ENCODE data around the gene PRC1. TPM values are rescaled to one million over a fixed set of nuclear protein-coding genes. Genes with fewer than 3 reads are reported as not detected.

The PRC1 gene
- polyA plus RNA-seq, 1 donor (not counting 4 experiments of a cell fraction or from before 2014, with no cell fraction given): 105 TPM

- peak overlapping the region; percentile 83 to 96 (median 92) for H3K4me3 ChIP-seq (ENCODE audit: control insufficient read depth in 2 of 3, extremely low read depth in 1 of 3, insufficient read depth in 2 of 3, low read depth in 1 of 3, low read length in 3 of 3)
- no peak for TF ChIP-seq EZH2 (IDR thresholded peaks at IDR 0.05; ENCODE audit: low read length)
- no peak for TF ChIP-seq CTCF (optimal IDR thresholded peaks at IDR 0.05 in 1 of 3, IDR thresholded peaks at IDR 0.05 in 1 of 3, conservative IDR thresholded peaks at IDR 0.05 in 1 of 3; ENCODE audit: extremely low read depth in 1 of 3, insufficient read depth in 2 of 3, low read length in 3 of 3)
- no peaks in the 10 kb centered on the region for H3K9me1 ChIP-seq (ENCODE audit: control insufficient read depth, extremely low read depth, insufficient read depth, low read length)
- peak overlapping the region; percentile 84 for H3K9ac ChIP-seq (ENCODE audit: control insufficient read depth, extremely low read depth, insufficient read depth, low read length)
- peaks cover 13% of the 10 kb centered on the region for H3K4me1 ChIP-seq (ENCODE audit: control insufficient read depth, extremely low read depth, insufficient read depth, low read length)
- DNase-seq (ENCODE audit: low read depth, low spot score): peak; percentile 4
- H3K4me2 ChIP-seq (ENCODE audit: control insufficient read depth, extremely low read depth, insufficient read depth, low read depth, low read length): peak overlapping the region; percentile 84
- peak overlapping the region; percentile 11 for H2AFZ ChIP-seq (ENCODE audit: control insufficient read depth, low read length)
- no peaks in the 10 kb centered on the region for H4K20me1 ChIP-seq (ENCODE audit: control insufficient read depth, extremely low read depth, insufficient read depth, low read length)
- FAIRE-seq: peak; percentile 36
- H3K9me3 ChIP-seq (ENCODE audit: control insufficient read depth, low read depth, low read length): no peaks in the 10 kb centered on the region
- peaks cover 42% of the 10 kb centered on the region for H3K79me2 ChIP-seq (ENCODE audit: control insufficient read depth, insufficient read depth, low read length)
- H3K27ac ChIP-seq (ENCODE audit: control insufficient read depth, insufficient read depth, low read length): peak overlapping the region; percentile 74
- H3K27me3 ChIP-seq (ENCODE audit: control insufficient read depth, extremely low read depth, insufficient read depth, low read length): no peaks in the 10 kb centered on the region
- peaks cover 5 to 14% of the 10 kb centered on the region in 2 experiments for H3K36me3 ChIP-seq (ENCODE audit: control insufficient read depth in 2 of 2, extremely low read depth in 1 of 2, insufficient read depth in 2 of 2, low read length in 2 of 2)
- dilution Hi-C loops (cut with MboI; ENCODE audit: extremely low pct_ligation_motif_present, low sequenced_read_pairs): no loop called here
These were observed 27.3 kb upstream of the PRC1 start for GRCh38 chr15:91021516-91022074.

DNA sequence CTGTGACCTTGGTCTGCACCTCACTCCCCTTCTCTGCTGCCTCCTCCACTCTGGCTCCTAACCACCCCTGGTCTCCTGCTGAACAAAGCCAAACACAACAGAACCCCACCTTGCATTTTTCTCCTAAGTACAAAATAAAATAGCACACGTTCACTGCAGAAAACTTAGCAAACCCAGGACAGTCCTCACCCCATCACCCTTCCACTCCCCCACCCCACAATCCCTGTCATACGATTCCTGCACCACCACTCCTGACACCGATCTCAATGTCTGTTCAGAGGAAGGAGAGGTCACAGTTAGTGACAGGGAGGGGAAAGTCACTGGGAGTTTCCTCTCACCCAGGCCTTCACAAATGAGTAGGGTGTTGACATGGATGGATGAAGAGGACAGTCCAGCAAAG, 23.8 kb upstream of the PRC1 start:
- peaks cover 17 to 19% of the 10 kb centered on the region in 2 experiments for H3K36me3 ChIP-seq (ENCODE audit: control insufficient read depth in 2 of 2, extremely low read depth in 1 of 2, insufficient read depth in 2 of 2, low read length in 2 of 2)
- no peak for FAIRE-seq
- H3K27me3 ChIP-seq (ENCODE audit: control insufficient read depth, extremely low read depth, insufficient read depth, low read length): no peaks in the 10 kb centered on the region
- DNase-seq (ENCODE audit: low read depth, low spot score): no peak
- peaks cover 13% of the 10 kb centered on the region for H3K4me1 ChIP-seq (ENCODE audit: control insufficient read depth, extremely low read depth, insufficient read depth, low read length)
- H4K20me1 ChIP-seq (ENCODE audit: control insufficient read depth, extremely low read depth, insufficient read depth, low read length): no peaks in the 10 kb centered on the region
- TF ChIP-seq EZH2 (IDR thresholded peaks at IDR 0.05; ENCODE audit: low read length): no peak
- no peak for TF ChIP-seq CTCF (optimal IDR thresholded peaks at IDR 0.05 in 1 of 3, IDR thresholded peaks at IDR 0.05 in 1 of 3, conservative IDR thresholded peaks at IDR 0.05 in 1 of 3; ENCODE audit: extremely low read depth in 1 of 3, insufficient read depth in 2 of 3, low read length in 3 of 3)
- H3K9me3 ChIP-seq (ENCODE audit: control insufficient read depth, low read depth, low read length): no peaks in the 10 kb centered on the region
- H3K4me2 ChIP-seq (ENCODE audit: control insufficient read depth, extremely low read depth, insufficient read depth, low read depth, low read length): no peak overlapping the region
- H3K9ac ChIP-seq (ENCODE audit: control insufficient read depth, extremely low read depth, insufficient read depth, low read length): no peak overlapping the region
- no peak overlapping the region for H2AFZ ChIP-seq (ENCODE audit: control insufficient read depth, low read length)
- H3K27ac ChIP-seq (ENCODE audit: control insufficient read depth, insufficient read depth, low read length): no peak overlapping the region
- H3K9me1 ChIP-seq (ENCODE audit: control insufficient read depth, extremely low read depth, insufficient read depth, low read length): no peaks in the 10 kb centered on the region
- peaks cover 45% of the 10 kb centered on the region for H3K79me2 ChIP-seq (ENCODE audit: control insufficient read depth, insufficient read depth, low read length)
- H3K4me3 ChIP-seq (ENCODE audit: control insufficient read depth in 2 of 3, extremely low read depth in 1 of 3, insufficient read depth in 2 of 3, low read depth in 1 of 3, low read length in 3 of 3): no peak overlapping the region
- dilution Hi-C loops (cut with MboI; ENCODE audit: extremely low pct_ligation_motif_present, low sequenced_read_pairs): no loop called here
